HG02571 (cell line): ENCODE measurements around the gene RING1.

ENCODE experiments used
- ATAC-seq: cut with Tn5 transposase; IDR thresholded peaks from one replicate; pipeline ENCODE4 v1.9.1; 2021; ENCODE audit warnings: mild to moderate bottlenecking, moderate library complexity; ENCODE audit not compliant: unreplicated experiment

Gene RING1

DNA sequence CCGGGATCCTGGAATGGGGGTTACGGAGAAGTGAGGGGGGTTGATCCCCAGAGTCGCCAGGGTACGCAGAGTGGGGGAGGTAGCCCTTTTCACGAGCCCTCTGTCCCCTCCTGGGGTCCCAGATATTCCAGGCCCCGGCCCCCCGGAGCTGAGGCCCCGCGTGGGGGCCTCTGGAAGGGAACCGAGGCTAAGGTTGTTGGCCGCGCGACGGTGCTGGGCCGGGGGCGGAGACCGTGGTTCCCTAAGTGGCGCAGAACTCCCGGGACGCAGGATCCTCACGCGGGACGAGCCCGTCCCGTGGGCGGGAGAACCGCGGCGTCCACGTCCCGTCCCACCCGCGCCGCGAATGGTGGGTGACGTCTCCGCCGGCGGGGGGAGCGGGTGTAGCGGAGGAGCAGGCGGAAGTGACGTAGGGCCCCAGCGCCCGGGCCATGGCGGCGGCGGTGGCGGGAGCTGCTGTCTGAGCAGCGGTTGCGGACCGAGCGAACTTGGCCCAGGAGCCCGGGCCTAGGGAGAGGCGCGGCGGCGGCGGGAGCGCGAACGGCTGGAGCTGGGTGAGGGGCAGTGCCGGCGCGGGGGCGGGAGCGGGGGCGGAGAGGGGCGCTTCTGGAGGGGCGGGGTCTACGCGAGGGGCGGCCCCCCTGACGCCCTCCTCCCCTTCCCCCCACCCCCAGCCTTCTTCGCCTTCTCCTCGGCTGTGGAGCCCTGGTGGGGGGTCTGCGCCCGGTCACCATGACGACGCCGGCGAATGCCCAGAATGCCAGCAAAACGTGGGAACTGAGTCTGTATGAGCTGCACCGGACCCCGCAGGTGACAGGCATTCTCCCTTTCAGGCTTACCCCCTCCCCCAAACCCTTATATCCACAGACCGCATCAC, at the start of gene RING1:
Gene RING1, plus strand, starts transcription at position 410 of the 877 bp plus-strand sequence. Its CDS starts 323 bp downstream, at position 733.
- ATAC-seq = peak; percentile 46

DNA sequence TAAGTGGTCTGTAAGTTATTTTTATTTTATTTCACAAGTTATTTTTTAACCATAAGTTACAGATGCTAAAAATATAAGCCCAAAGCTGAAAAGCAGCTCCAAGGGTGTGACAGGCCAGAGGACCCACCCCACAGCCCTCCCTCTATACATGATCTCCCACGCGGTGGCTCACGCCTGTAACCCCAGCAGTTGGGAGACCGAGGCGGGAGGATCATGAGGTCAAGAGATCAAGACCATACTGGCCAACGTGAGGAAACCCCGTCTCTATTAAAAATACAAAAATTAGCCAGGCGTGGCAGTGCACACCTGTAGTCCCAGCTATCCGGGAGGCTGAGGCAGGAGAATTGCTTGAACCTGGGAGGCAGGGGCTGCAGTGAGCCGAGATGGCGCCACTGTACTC, 48.2 kb upstream of the RING1 start:
- no peak for ATAC-seq

DNA sequence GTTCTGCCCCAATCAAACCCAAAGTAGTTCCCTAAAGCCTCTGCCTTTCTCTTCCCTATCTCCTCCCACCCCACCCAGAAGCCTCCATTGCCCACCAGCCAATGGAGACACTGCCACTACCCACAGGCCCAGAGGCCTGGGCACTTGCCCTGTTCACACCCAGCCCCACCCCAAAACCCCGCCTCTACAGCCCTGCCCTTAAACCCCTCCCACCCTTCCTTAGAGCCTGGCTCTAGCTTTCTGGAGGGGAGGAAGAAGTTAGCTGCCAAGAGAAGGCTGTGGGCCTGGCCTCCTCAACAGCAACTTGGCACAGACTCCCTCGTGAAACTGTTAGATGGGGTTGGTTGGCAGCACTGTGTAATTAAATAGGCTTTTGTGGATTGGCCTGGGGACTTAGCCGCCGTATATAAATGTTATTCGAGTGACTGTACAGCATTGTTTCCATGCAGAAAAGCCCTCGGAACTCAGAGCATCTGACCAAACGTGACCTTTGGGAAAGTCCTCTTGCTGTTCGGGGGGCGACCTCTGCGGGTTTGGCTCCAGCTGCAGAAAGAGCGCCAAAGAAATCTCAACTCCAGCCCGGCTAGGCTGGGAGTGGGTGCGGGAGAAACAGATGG, 47.5 kb upstream of the RING1 start:
- ATAC-seq = no peak

DNA sequence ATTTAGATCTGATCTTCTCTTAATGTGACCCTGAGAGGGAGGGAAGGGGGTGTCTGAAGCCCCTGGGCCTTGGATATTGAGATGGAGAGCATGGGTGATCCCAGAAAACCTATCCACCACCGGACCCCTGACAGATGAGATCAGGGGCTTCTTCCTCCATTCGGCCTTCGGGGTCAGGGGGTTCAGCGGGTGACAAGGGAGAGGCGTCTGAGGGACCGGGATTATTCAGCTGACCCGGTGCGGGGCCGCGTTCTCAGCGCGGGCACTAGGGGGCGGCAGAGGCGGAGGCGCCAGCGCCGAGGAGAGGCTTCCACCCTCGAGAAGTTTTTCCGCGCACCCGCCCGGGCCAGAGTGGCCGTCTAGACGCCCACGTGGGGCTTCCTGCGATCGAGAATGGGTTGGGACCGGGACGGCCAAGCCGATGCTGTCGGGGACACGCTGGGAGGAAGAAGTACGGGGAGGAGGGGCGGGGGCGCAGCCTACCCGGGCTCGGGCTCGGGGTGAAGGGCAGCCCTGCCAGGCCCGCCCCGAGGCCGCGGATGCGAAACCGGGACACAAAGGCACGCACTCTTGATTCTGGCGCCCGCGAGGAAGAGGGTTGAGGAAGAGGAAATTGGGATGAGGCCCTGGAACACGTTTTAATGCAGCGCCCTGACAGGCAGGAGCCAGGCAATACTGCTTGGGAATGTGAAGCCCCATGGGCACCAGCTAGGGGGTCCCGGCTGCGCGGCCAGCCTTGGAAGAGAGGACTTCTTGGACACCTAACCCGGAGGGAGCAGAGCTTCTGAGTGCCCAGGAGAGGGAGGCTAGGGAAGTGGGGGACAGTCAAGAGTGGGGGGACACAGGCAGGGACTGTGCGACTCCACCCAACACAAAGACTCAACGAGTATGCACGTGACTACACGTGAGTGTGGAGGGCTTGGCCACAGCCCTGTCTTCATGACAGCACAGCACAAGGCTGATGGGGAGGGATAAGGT, 46.7 kb upstream of the RING1 start:
- no peak for ATAC-seq

DNA sequence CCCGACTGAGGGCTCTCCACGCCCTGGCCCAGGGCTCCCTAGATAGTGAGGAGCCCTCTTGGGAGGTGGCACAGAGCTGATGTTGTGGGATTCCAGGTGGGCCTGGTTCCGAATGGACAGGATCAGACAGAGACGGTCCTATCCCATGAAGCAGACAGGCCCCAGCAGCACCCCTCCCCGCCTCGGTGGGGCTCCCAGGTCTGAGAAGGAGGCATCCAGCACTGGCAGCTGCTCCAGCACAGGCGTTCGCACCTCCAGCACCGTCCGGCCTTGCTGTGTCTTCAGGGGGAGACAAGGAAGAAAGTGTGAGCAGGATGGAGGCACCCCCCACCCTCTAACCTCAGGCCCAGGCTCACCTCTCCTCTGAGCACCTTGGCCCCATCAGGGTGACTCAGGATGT, 44.8 kb upstream of the RING1 start:
- ATAC-seq = no peak

DNA sequence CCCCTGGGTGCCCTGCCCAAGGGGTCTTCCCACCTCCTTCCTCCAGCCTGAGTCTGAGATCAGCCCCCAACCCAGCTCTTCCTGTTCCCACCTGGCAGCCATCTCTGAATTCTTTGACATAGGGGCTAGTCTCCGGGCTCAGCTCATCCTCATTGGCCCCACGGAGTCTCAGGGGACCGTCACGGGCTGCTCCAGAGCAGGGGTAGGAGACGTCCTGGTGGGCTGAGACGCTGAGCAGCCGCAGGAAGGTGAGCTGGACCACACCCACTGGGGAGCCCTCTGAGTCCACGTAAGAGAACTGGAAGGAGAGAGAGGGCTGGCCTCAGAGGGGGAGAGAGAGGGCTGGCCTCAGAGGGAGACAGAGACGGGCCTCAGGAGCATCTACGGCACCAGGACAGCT, 44.1 kb upstream of the RING1 start:
- no peak for ATAC-seq

DNA sequence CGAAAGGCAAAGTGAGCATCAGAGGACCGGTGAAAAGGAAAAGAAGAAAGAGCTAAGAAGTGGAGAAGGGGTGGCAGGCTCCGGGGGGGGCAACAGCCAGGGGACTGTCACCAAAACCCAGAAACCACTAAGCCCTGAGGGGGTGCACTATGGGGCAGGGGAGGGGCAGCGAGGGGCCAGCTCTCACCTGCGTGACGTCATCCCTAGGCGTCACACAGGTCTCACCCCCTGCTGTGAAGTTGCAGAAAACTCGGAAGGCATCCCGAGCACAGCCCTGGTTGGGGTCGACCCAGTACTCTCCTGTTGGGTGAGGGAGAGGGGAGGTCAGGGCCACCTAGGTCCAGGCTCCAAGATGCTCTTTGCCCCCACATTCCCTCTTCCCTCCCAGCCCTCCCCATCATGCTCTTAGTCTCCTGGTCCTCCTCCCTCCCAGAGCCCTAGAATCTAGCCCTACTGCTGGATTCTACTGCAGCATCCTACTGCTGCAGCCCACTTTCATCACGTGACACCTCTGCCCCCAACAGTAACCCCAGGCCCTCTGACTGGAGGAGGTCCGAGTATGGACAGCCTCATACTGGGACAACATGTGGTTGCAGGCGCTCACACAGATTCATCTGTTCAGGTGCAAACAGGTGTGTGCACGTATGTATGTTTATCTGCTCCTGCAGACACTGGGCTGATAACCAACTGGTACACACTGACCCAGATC, 43.5 kb upstream of the RING1 start:
- ATAC-seq = no peak

DNA sequence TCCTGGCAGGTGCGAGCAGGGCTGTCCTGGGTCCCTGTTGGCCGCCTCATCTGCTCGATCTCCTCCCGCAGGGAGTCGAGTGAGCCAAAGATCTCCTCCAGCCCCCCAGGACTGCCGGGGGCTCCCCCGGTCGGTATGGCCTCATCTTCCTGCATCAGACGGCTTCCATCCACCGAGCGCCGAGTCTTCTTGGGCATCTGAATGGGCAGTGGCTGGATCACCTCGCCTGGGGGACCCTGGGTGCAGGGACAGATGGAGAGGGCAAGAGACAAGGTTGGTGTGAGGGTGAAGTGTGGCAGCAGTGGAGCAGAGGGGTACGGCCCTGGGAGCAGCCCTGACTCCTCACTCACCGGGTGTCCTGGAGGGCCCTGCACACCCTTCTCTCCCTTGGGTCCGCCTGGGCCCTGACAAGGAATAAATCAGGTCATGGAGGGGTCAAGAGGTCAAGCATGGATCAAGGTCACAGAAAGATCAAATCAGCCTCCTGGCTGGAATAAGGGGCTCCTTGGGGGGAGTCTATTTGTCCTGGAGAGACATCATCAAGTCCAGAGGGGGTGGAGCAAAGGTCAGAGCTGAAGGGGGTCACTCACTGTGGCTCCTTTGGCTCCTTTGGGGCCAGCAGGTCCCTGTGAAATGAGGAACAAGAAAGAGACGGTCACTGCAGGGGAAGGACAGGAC, 42.6 kb upstream of the RING1 start:
- ATAC-seq = no peak

DNA sequence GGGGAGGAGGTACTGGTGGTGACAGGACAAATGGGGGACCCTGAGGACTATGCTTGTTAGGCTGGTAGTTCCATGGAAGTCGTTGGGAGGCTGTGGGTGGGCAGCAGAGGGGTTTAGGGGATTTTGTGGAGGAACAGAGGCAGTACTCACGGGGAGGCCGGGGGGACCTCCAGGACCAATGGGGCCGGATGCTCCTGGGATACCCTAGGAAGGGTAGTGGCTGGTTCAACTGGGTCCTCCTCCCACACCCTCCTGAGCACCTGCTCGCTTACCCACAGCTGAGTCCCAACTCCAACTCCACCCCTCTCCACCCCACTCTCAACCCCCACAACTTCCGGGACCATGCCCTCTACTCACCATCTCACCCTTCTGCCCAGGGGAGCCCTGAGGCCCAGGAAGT, 41.9 kb upstream of the RING1 start:
- ATAC-seq = no peak

DNA sequence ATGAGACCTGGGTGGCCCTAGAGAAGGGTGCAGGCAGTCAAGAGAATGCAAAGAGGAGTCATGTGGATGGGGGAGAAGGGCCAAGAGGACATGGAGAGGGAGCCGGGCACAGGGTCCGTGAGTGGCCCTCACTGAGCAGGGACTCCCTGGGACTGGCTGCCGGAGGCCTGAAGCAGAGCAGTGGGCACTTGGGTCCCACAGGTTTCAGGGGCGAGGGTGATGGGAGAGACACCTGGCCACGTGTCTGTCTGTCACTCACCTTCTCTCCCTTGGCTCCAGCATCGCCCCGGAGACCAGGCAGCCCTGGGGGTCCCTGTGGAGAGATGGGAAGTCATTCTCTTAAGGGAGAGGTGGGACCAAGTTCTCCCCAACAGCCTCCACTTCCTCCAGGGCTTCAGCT, 41.5 kb upstream of the RING1 start:
- no peak for ATAC-seq

DNA sequence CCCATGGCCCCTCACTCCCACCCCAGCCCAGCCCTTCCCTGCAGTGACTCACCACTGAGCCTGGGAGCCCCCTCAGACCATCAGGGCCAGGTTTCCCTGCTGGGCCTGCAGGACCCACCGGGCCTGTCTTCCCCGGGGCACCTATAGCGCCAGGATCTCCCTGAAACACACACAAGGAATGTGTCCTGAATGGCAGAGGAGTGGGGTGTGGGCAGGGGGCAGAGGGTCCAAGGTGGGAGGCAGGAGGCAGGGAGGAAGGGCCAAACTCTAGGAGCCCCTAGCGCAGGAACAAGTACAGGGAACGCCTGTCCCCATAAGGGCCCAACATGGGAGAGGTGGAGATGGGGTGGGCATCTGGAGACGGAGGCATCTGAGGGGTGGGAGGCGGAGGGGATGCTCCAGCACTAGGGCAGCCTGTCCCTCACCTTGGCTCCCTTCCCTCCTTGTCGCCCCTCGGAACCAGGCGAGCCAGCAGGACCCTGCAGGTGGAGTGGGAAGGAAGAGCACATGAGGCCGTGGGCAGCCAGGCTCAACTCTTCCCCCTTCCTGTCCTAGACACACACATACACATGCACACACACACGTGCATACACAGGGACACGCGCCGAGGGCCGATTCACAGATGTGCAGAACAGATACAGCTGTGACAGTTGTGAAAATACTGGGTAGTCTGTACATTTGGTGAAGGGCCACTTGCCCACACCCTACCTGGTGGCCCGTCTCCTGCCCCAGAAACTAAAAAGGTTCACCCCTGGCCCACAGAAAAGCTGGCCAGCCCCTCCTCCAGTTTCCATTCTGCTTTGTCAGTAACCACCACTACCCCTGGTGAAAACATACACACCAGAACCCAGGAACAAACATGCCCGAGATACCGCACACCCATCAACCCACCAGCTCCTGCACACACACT, 40.7 kb upstream of the RING1 start:
- ATAC-seq = no peak

DNA sequence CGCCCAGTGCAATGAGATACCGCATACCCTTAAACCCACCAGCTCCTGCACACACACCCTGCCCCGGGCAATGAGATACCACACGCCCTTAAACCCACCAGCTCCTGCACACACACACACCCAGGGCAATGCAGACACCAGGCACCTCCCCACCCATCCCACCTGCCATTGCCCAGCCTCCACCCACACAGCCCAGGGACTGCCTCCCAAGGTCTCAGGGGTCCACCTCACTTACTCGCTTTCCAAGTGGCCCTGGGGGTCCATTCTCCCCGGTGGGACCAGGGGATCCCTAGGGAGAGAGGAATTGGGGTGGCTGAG, 40.1 kb upstream of the RING1 start:
- no peak for ATAC-seq

DNA sequence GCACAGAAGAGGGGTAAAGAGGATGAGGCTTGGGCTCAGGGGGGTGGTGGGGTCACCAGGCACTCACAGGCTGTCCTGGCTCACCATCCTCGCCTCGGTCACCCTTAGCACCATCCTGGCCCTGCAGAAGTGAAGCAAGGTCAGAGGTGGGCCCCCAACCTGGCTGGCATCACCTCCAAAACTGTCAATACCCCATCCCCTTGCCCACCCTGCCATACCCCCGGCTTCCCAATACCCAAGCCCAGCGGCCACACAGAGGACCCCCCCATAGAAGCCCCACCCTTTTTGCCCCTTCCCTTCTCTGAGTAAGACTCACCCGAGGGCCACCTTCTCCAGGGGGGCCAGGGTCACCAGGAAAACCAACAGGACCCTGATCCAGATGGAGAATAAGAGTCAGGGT, 39.7 kb upstream of the RING1 start:
- no peak for ATAC-seq

DNA sequence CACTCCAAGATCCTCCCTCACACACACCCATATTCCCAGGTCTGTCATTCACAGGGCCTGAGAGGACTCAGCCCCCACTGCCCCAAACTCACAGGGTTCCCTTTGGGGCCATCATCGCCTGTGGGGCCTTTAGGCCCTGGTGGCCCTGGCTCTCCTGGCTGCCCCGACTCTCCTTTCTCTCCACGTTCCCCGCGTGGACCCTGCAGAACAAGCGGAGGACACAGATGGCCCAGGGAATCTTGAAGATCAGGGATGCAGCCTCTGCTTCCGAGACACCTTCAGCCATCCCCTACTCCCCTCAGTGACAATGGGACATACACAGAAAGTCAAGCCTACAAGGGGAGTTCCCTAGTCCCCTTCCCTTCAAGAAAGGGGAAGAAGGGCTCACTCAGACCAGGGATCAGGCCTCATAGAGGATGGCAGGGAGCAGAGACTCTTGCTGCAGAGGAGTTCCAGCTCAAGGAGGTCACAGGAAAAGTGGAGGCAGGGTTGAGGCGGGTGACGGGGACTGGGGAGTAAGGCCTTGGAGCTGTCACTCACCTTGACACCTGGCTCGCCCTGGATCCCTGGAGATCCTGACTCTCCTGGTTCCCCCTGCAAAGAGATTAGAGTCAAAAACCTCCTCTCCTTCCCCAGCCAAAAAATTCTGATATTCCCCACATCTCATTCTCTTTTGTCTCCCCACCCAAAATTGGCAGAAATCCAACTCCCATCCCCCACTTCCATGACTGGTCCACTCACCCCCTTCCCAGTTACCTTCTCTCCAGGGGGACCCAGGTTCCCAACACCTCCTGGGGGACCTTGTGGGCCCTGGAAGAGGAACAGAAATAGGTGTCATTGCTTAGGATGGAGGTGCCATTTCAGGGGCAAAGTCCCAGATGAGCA, 38.8 kb upstream of the RING1 start:
- ATAC-seq = no peak

DNA sequence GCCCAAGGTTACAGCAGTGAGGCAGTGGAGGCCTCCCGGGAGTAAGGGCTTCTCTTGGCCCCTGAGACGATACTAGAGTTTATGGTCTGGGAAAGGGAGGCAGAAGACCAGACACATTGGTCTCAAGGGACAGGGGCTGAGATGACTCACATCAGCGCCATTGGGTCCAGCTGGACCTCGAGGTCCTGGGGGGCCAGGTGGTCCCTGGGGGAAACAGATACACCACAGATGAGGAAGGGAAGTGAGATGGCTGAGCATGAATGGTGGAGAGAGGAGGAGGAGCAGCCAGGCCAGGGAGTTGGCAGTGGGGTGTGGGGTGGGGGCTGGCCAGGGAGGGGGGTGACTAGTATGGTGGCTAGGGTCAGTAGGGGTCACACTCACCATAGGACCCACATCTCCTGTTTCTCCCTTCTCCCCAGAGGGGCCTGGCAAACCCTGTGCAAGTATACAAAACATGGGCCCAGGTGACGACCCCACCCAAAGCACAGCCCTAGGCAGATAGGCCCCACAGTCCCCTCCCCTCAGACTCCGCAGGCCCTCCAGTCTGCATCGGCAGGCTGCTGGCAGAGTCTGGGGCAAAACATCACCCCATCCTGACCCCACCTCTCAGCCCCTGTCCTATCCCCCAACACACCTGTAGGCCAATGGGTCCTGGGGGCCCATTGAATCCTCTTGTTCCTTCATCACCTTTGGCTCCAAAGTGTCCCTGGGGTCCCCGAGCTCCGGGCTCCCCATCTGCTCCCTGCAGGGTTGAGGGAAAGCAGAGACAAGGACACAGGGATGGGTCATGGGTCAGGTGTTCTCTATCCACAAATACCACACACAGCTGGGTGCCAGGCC, 37.9 kb upstream of the RING1 start:
- no peak for ATAC-seq

DNA sequence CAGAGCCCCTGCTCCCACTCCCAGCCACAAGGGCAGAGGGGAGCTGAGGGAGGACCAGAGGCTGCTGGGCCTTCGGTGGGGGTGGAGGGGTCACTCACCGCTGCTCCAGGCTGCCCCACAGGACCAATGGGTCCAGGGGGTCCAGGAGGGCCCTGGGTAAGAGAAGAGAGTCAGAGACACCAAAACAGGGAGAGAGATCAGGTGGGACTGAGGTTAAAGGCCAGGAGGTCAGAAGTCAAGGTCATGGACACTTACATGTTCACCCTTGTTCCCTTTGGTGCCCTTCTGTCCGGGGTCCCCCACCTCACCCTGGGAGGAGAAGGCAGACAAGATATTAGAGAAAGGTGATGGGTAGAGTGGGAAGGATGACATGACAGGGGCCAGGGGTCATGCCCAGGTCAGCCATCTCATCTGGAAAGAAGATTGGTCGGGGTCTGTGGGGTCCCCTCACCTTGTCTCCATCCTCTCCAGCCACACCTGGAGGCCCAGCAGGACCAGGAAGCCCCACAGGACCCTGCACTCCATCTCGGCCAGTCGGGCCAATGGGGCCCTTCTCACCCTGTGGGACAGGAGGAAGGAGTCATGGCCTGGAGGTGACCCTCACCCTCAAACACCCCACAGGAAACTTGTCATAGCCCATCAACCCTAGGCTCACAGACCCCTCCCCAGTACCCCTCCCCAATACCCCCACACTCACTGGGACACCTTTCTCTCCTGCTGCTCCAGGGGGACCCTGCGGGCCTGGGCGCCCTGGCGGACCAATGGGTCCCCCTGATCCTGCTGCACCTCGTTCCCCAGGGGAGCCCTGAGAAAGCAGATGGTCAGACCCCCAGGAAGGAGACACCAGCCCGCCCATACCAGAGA, 37.1 kb upstream of the RING1 start:
- no peak for ATAC-seq
